ENCODE data around the gene MYO1B. TPM values are rescaled to one million over a fixed set of nuclear protein-coding genes. Genes with fewer than 3 reads are reported as not detected.
A peak's percentile ranks its signal among the peaks of the same experiment; 100 is the strongest.

The MYO1B gene
- total RNA-seq, 1 donor = 246 TPM

DNA sequence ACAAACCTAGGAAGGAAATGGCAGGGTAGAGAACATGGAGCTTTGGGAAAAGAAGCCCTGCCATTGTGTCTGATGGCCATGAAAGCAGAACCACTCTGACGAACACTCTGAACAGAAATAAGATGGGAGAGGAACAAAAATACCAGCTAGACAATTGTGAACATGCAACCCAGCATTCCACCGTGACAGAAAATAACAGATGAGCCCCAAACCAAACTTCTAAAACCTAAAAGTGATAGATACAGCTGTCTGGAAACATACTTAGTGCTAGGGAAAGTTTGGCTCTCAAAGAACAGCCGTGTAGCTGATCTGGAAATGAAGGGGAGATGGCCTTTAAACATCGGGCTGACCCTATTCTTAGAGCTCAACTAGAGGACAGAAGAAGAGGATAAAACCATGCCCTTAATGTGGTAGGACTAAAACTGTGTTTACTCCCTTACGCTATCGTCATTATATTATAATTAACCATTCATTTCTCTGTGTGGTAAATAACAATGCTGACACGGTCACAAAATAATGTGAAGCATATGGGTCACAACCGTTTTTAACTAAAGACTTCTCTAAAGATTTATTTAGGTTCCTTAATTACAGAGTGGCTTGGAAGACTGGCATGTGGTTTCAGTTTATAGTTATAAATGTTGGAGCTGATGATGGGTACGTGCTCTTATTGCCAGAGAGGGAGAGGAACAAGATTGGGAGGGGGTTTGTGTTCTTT lies 80.6 kb downstream of the MYO1B start:
- H2AFZ ChIP-seq (ENCODE audit: low read length) = no peak overlapping the region
- H3K9me3 ChIP-seq (ENCODE audit: low read depth, low read length) = no peaks in the 10 kb centered on the region
- H4K20me1 ChIP-seq (ENCODE audit: insufficient read depth, low read length) = peaks cover 16% of the 10 kb centered on the region
- no peaks in the 10 kb centered on the region for H3K27me3 ChIP-seq (ENCODE audit: insufficient read depth, low read length)
- peaks cover 96% of the 10 kb centered on the region for H3K79me2 ChIP-seq (ENCODE audit: insufficient read depth, low read length)
- DNase-seq (ENCODE audit: insufficient read length, low spot score, missing footprints) = no peak
- peak overlapping the region; percentile 16 for H3K27ac ChIP-seq (ENCODE audit: low read depth, low read length)
- peak overlapping the region; percentile 12 for H3K4me2 ChIP-seq (ENCODE audit: insufficient read depth, low read length)
- H3K4me1 ChIP-seq (ENCODE audit: insufficient read depth, low read length) = peaks cover 22% of the 10 kb centered on the region
- TF ChIP-seq, protein P1, sequence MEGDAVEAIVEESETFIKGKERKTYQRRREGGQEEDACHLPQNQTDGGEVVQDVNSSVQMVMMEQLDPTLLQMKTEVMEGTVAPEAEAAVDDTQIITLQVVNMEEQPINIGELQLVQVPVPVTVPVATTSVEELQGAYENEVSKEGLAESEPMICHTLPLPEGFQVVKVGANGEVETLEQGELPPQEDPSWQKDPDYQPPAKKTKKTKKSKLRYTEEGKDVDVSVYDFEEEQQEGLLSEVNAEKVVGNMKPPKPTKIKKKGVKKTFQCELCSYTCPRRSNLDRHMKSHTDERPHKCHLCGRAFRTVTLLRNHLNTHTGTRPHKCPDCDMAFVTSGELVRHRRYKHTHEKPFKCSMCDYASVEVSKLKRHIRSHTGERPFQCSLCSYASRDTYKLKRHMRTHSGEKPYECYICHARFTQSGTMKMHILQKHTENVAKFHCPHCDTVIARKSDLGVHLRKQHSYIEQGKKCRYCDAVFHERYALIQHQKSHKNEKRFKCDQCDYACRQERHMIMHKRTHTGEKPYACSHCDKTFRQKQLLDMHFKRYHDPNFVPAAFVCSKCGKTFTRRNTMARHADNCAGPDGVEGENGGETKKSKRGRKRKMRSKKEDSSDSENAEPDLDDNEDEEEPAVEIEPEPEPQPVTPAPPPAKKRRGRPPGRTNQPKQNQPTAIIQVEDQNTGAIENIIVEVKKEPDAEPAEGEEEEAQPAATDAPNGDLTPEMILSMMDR (IDR thresholded peaks at IDR 0.05; ENCODE audit: extremely low read depth, low read depth, low read length) = no peak
- H3K4me3 ChIP-seq (ENCODE audit: insufficient read depth, low read length) = no peak overlapping the region
- peaks cover 15% of the 10 kb centered on the region for H3K36me3 ChIP-seq (ENCODE audit: insufficient read depth, low read length)

DNA sequence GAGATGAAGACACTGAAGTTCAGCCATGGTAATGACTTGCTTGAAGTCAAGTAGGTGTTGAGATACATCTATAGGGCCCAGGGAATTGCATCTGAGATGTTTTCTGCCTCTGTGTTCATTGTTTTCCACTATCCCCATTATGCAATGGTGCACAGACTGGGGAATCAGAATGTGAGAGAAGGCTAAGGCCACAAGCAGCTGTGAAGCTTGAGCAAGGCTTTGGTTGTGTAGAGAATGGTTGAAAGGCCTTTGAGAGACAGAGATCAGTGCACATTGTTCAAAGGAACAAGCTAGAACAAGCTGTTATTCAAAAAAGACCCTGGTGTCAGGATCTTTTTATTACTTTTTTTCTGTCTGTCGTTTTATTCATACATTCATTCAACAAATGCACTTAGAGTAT lies 82.3 kb downstream of the MYO1B start:
- no peaks in the 10 kb centered on the region for H3K27me3 ChIP-seq (ENCODE audit: insufficient read depth, low read length)
- no peak overlapping the region for H3K4me2 ChIP-seq (ENCODE audit: insufficient read depth, low read length)
- TF ChIP-seq, protein P1 (IDR thresholded peaks at IDR 0.05; ENCODE audit: extremely low read depth, low read depth, low read length) = no peak
- peaks cover 91% of the 10 kb centered on the region for H3K79me2 ChIP-seq (ENCODE audit: insufficient read depth, low read length)
- no peaks in the 10 kb centered on the region for H3K9me3 ChIP-seq (ENCODE audit: low read depth, low read length)
- no peak overlapping the region for H3K4me3 ChIP-seq (ENCODE audit: insufficient read depth, low read length)
- H2AFZ ChIP-seq (ENCODE audit: low read length) = no peak overlapping the region
- H3K36me3 ChIP-seq (ENCODE audit: insufficient read depth, low read length) = peaks cover 25% of the 10 kb centered on the region
- DNase-seq (ENCODE audit: insufficient read length, low spot score, missing footprints) = no peak
- peaks cover 7% of the 10 kb centered on the region for H3K4me1 ChIP-seq (ENCODE audit: insufficient read depth, low read length)
- H3K27ac ChIP-seq (ENCODE audit: low read depth, low read length) = no peak overlapping the region
- peaks cover 9% of the 10 kb centered on the region for H4K20me1 ChIP-seq (ENCODE audit: insufficient read depth, low read length)

DNA sequence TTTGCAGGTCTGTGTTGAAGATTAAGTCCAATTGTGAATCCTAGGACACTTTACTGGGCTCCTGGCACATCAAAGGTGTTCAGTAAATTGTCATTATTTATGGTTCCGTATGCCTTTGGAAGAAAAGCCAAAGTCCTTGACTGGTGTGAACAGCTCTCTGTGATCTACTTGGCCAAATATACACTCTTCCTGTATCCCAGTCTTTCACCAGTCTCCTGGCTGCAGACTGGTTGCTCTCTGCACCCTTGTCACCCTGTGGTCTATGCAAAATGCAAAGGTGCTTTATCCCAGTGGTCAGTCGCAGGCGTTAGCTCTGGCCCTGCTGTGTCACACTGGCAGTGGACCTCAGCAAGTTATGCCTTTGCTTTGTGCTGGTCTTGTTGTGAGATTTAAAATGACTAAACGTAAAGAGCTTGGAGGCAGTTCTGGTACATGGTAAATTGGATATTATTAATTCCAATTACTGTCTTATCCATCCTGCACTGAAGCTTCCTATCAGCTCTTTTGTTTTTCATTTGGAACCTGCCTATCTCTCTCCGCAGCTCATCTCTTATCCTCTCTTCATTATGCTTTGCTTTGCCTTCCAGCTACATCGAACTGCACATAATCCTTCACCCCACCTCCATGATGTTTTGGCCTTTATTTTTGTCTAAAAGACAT lies 83.1 kb downstream of the MYO1B start:
- no peaks in the 10 kb centered on the region for H3K27me3 ChIP-seq (ENCODE audit: insufficient read depth, low read length)
- no peak for DNase-seq (ENCODE audit: insufficient read length, low spot score, missing footprints)
- peaks cover 88% of the 10 kb centered on the region for H3K79me2 ChIP-seq (ENCODE audit: insufficient read depth, low read length)
- no peak overlapping the region for H3K4me3 ChIP-seq (ENCODE audit: insufficient read depth, low read length)
- peaks cover 10% of the 10 kb centered on the region for H3K4me1 ChIP-seq (ENCODE audit: insufficient read depth, low read length)
- no peak overlapping the region for H2AFZ ChIP-seq (ENCODE audit: low read length)
- TF ChIP-seq, protein P1 (IDR thresholded peaks at IDR 0.05; ENCODE audit: extremely low read depth, low read depth, low read length) = no peak
- no peaks in the 10 kb centered on the region for H3K9me3 ChIP-seq (ENCODE audit: low read depth, low read length)
- H3K36me3 ChIP-seq (ENCODE audit: insufficient read depth, low read length) = peaks cover 26% of the 10 kb centered on the region
- H3K4me2 ChIP-seq (ENCODE audit: insufficient read depth, low read length) = no peak overlapping the region
- H3K27ac ChIP-seq (ENCODE audit: low read depth, low read length) = no peak overlapping the region
- H4K20me1 ChIP-seq (ENCODE audit: insufficient read depth, low read length) = peaks cover 9% of the 10 kb centered on the region

DNA sequence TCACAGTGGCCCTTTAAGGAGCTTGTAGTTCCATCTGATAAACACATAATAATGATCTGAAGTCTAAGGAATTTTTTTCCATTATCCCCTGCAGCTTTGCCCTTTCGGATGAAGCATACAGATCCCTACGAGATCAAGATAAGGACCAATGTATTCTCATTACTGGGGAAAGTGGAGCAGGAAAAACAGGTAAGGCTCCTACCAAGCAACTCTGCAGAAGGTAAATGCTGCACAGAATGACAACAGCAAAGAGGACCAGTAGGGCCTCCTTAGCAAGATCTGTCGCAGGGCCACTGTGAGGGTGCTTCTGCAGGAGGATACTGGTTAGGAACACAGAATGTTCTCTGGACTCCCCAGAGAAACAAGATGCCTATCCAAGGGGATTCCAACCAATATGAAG lies 84.6 kb downstream of the MYO1B start:
- peaks cover 24% of the 10 kb centered on the region for H3K4me1 ChIP-seq (ENCODE audit: insufficient read depth, low read length)
- DNase-seq (ENCODE audit: insufficient read length, low spot score, missing footprints) = no peak
- no peak overlapping the region for H3K4me2 ChIP-seq (ENCODE audit: insufficient read depth, low read length)
- TF ChIP-seq, protein P1 (IDR thresholded peaks at IDR 0.05; ENCODE audit: extremely low read depth, low read depth, low read length) = no peak
- H3K9me3 ChIP-seq (ENCODE audit: low read depth, low read length) = no peaks in the 10 kb centered on the region
- peaks cover 77% of the 10 kb centered on the region for H3K79me2 ChIP-seq (ENCODE audit: insufficient read depth, low read length)
- no peak overlapping the region for H3K27ac ChIP-seq (ENCODE audit: low read depth, low read length)
- no peak overlapping the region for H3K4me3 ChIP-seq (ENCODE audit: insufficient read depth, low read length)
- no peak overlapping the region for H2AFZ ChIP-seq (ENCODE audit: low read length)
- no peaks in the 10 kb centered on the region for H3K27me3 ChIP-seq (ENCODE audit: insufficient read depth, low read length)
- H4K20me1 ChIP-seq (ENCODE audit: insufficient read depth, low read length) = peaks cover 9% of the 10 kb centered on the region
- H3K36me3 ChIP-seq (ENCODE audit: insufficient read depth, low read length) = peaks cover 31% of the 10 kb centered on the region

All from osteoblast (primary cell).